OCI-LY3 (cell line): Measurements from ENCODE around the gene CCDC24.

ENCODE experiments used
- EZH2phosphoT487 ChIP-seq: fragments of 200-600 bp; shearing (Covaris generic); IDR thresholded peaks from 2 replicates; pipeline ENCODE4 v1.6.1; 2018; ENCODE audit warnings: antibody characterized with exemption, mixed run types, low read depth
- TF ChIP-seq, protein P1 (sequence below): fragments of 200-600, 300-600 bp; sonication (generic); IDR thresholded peaks from 2 replicates; pipeline ENCODE4 v1.5.1; 2014; ENCODE audit warnings: antibody characterized with exemption, low read length, low read depth

DNA sequence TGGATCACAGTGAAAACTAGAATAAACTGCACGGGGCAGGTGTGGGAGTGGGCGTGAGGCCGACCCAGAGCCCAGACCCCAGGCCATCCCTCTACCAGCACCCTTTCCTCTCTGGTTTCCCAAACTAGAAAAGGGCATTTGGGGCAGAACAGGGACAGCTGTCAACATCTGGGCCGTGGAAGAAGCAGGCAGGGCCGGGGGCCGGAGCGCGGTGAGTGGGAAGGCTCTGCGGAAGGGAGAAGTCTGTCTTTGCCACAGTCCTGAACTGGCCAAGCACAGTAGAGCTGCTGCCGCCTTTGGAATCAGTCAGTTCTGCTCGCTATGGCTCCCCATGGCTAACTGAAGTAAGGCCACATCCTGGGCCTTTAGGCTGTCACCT is 6.6 kb downstream of the CCDC24 start:
- TF ChIP-seq, protein P1, sequence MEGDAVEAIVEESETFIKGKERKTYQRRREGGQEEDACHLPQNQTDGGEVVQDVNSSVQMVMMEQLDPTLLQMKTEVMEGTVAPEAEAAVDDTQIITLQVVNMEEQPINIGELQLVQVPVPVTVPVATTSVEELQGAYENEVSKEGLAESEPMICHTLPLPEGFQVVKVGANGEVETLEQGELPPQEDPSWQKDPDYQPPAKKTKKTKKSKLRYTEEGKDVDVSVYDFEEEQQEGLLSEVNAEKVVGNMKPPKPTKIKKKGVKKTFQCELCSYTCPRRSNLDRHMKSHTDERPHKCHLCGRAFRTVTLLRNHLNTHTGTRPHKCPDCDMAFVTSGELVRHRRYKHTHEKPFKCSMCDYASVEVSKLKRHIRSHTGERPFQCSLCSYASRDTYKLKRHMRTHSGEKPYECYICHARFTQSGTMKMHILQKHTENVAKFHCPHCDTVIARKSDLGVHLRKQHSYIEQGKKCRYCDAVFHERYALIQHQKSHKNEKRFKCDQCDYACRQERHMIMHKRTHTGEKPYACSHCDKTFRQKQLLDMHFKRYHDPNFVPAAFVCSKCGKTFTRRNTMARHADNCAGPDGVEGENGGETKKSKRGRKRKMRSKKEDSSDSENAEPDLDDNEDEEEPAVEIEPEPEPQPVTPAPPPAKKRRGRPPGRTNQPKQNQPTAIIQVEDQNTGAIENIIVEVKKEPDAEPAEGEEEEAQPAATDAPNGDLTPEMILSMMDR = no peak
- no peak for TF ChIP-seq EZH2phosphoT487
